Iris pigment epithelial cell (primary cell): Measurements from ENCODE around the gene CEP162.
"Not testable (repeated sequence)": the region's sequence is repeated elsewhere in the genome, so short reads cannot be mapped to it uniquely, and the experiment has no call there.

Experiments
- DNase-seq: peaks from one replicate; pipeline ENCODE4 v3.0.0-alpha.2; 2011; ENCODE audit warnings: low read depth

CEP162 gene

GRCh38 chr6:84227434-84228197, at the start of gene CEP162:
TSS of gene CEP162 (minus strand) at chr6:84227643. CDS start at chr6:84226393, 1,250 bp downstream.
- DNase-seq: peak; percentile 85

- DNase-seq: no peak
Measured at GRCh38 chr6:84274856-84275255, 47.4 kb upstream of the CEP162 start.

- no peak for DNase-seq
Measured at GRCh38 chr6:84273048-84273809, 45.8 kb upstream of the CEP162 start.

- DNase-seq: no peak
Measured at GRCh38 chr6:84272298-84272697, 44.9 kb upstream of the CEP162 start.

- DNase-seq: no peak
Measured at GRCh38 chr6:84271061-84271716, 43.7 kb upstream of the CEP162 start.

- no peak for DNase-seq
Measured at GRCh38 chr6:84269947-84270733, 42.7 kb upstream of the CEP162 start.

- no peak for DNase-seq
Measured at GRCh38 chr6:84268781-84269180, 41.3 kb upstream of the CEP162 start.

- DNase-seq: no peak
Measured at GRCh38 chr6:84263557-84263956, 36.1 kb upstream of the CEP162 start.

GRCh38 chr6:84260926-84261325, 33.5 kb upstream of the CEP162 start:
- DNase-seq: no peak

GRCh38 chr6:84260196-84260595, 32.8 kb upstream of the CEP162 start:
- DNase-seq: no peak

- DNase-seq: no peak
Measured at GRCh38 chr6:84258866-84259265, 31.4 kb upstream of the CEP162 start.

GRCh38 chr6:84258268-84258667, 30.8 kb upstream of the CEP162 start:
- DNase-seq: no peak

- DNase-seq: no peak
Measured at GRCh38 chr6:84255641-84256040, 28.2 kb upstream of the CEP162 start.

GRCh38 chr6:84253380-84253779, 25.9 kb upstream of the CEP162 start:
- DNase-seq: no peak

- DNase-seq: no peak
Measured at GRCh38 chr6:84251891-84252539, 24.6 kb upstream of the CEP162 start.

- DNase-seq: no peak
Measured at GRCh38 chr6:84249724-84250123, 22.3 kb upstream of the CEP162 start.

GRCh38 chr6:84244416-84245081, 17.1 kb upstream of the CEP162 start:
- DNase-seq: not testable (repeated sequence)

GRCh38 chr6:84243240-84243639, 15.8 kb upstream of the CEP162 start:
- DNase-seq: no peak

GRCh38 chr6:84242265-84242664, 14.8 kb upstream of the CEP162 start:
- DNase-seq: no peak

- DNase-seq: no peak
Measured at GRCh38 chr6:84228198-84228543, 728 bp upstream of the CEP162 start.

GRCh38 chr6:84227044-84227433, 404 bp downstream of the CEP162 start:
- peak; percentile 1 for DNase-seq
